DND-41 (cell line): ENCODE data around the gene GSN.

Source experiments
- ATAC-seq: fragments of 200-7000 bp; cut with Tn5 transposase; 3 replicates; pipeline ENCODE4 v1.9.1; 2021; ENCODE audit warnings: low read depth; ENCODE audit not compliant: insufficient read depth
- DNase-seq: peaks from one replicate; pipeline ENCODE4 v3.0.0-alpha.2; 2020
- H2AFZ ChIP-seq: 2 replicates; pipeline ENCODE4 v1.6.0; 2012; ENCODE audit warnings: low read depth, low read length
- H3K27ac ChIP-seq: 2 replicates; pipeline ENCODE4 v1.5.1; 2012; ENCODE audit warnings: low read length, inconsistent platforms
- H3K27me3 ChIP-seq: fragments of 200-600 bp; sonication (generic); 2 replicates; pipeline ENCODE4 v1.6.0; 2012; ENCODE audit warnings: low read length, mild to moderate bottlenecking, inconsistent platforms; ENCODE audit not compliant: insufficient read depth, poor library complexity
- H3K36me3 ChIP-seq: 2 replicates; pipeline ENCODE4 v1.5.1; 2012; ENCODE audit warnings: low read length, inconsistent platforms; ENCODE audit not compliant: insufficient read depth
- H3K4me1 ChIP-seq: 2 replicates; pipeline ENCODE4 v1.5.1; 2012; ENCODE audit warnings: mild to moderate bottlenecking, low read length; ENCODE audit not compliant: insufficient read depth
- H3K4me2 ChIP-seq: 2 replicates; pipeline ENCODE4 v1.6.0; 2012; ENCODE audit warnings: mild to moderate bottlenecking, moderate library complexity, low read length, inconsistent platforms; ENCODE audit not compliant: insufficient read depth
- H3K4me3 ChIP-seq, 2 experiments: fragments of 200-600 bp in 1 of 2; shearing (Covaris generic) in 1 of 2; 2 replicates each; pipeline ENCODE4 v1.5.1; 2012 to 2016; ENCODE audit warnings: inconsistent platforms in 2 of 2, low read length in 2 of 2, mild to moderate bottlenecking in 2 of 2, low read depth in 1 of 2, moderate library complexity in 1 of 2
- H3K79me2 ChIP-seq: 2 replicates; pipeline ENCODE4 v1.6.0; 2012; ENCODE audit warnings: low read length, inconsistent platforms; ENCODE audit not compliant: insufficient read depth
- H3K9ac ChIP-seq: 2 replicates; pipeline ENCODE4 v1.6.0; 2012; ENCODE audit warnings: low read depth, mild to moderate bottlenecking, inconsistent platforms, low read length, moderate library complexity
- H3K9me3 ChIP-seq: 2 replicates; pipeline ENCODE4 v1.5.1; 2012; ENCODE audit warnings: low read length, moderate library complexity, mild to moderate bottlenecking, inconsistent platforms; ENCODE audit not compliant: insufficient read depth, severe bottlenecking
- H4K20me1 ChIP-seq: 2 replicates; pipeline ENCODE4 v1.6.0; 2012; ENCODE audit warnings: low read length; ENCODE audit not compliant: insufficient read depth
- EZH2 ChIP-seq: IDR thresholded peaks from 3 replicates; pipeline ENCODE4 v1.6.1; 2012; ENCODE audit warnings: borderline replicate concordance, low read depth, mild to moderate bottlenecking, moderate library complexity, low read length, inconsistent platforms; ENCODE audit not compliant: severe bottlenecking
- TF ChIP-seq, protein P1 (sequence below): IDR thresholded peaks from 2 replicates; pipeline ENCODE4 v1.5.1; 2012; ENCODE audit warnings: borderline replicate concordance, low read length, moderate library complexity, mild to moderate bottlenecking; ENCODE audit not compliant: poor library complexity, severe bottlenecking; ENCODE audit errors: extremely low read depth

GSN gene

DNA sequence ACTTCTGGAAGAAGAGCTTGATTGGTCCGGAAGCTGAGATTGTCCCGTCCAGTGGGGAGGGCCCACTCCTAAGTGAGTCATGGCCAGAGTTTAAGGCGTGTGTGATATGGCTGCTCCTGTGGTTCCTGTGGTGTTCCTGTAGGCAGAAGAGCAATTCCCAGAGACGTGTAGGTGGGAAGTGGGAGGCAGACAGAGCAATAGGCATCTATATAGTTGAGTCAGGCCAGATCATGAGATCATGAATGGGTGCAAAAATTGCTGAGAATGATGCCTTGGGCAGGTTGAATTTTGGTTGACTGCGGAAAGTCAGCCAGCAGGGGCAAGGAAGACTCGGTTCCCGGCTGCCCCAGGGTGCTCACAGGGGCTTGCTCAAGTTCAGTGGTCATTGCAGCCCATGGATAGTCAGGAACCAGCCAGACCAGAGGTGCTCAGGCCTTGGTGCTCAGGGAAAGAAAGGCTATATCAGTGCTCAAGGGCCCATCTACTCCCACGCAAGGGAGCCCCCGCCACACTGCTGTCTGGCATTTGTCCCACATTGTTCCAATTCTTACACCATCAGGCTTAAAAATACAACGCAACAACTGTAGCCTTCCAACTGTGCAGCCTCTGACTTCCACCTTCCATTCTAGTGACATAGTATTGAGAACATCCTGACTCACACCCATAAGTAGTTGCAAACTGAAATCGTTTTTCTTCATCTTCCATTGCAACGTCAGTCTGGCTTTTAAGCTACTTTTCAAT lies 21.0 kb upstream of the GSN start:
- Histone ChIP-seq H3K79me2 (no peaks in the 10 kb centered on the region), H3K27ac (no peak overlapping the region), H3K4me3 (no peak overlapping the region), H4K20me1 (no peaks in the 10 kb centered on the region), H3K4me1 (no peaks in the 10 kb centered on the region), H3K27me3 (no peaks in the 10 kb centered on the region), H3K9ac (no peak overlapping the region), H3K36me3 (no peaks in the 10 kb centered on the region), H3K9me3 (no peaks in the 10 kb centered on the region), H3K4me2 (no peak overlapping the region), H2AFZ (no peak overlapping the region)
- DNase-seq (no peak), ATAC-seq (no peak)
- TF ChIP-seq, protein P1, sequence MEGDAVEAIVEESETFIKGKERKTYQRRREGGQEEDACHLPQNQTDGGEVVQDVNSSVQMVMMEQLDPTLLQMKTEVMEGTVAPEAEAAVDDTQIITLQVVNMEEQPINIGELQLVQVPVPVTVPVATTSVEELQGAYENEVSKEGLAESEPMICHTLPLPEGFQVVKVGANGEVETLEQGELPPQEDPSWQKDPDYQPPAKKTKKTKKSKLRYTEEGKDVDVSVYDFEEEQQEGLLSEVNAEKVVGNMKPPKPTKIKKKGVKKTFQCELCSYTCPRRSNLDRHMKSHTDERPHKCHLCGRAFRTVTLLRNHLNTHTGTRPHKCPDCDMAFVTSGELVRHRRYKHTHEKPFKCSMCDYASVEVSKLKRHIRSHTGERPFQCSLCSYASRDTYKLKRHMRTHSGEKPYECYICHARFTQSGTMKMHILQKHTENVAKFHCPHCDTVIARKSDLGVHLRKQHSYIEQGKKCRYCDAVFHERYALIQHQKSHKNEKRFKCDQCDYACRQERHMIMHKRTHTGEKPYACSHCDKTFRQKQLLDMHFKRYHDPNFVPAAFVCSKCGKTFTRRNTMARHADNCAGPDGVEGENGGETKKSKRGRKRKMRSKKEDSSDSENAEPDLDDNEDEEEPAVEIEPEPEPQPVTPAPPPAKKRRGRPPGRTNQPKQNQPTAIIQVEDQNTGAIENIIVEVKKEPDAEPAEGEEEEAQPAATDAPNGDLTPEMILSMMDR = no peak
- TF ChIP-seq EZH2 = no peak

DNA sequence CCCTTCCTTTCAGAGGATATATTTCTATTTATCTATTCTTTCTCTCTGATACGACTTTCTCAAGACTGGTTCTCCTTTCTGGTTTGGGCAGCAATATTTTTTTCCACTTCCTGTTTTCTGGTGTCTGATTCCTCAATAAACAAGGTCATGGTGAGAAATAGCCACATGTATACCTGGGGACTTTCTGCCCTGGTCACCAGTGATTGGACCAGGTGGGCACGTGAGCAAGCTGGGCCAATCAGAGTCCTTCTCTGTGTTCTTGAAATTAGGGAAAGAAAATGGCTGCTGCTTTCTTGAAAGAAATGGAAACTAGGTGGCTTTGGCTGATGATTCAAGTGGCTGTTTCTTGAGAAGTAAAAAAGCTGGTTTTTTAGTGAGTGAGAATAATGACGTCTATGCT lies 18.4 kb upstream of the GSN start:
- Histone ChIP-seq H4K20me1 (no peaks in the 10 kb centered on the region), H3K27me3 (peaks cover 3% of the 10 kb centered on the region), H3K9me3 (no peaks in the 10 kb centered on the region), H3K4me1 (no peaks in the 10 kb centered on the region), H2AFZ (no peak overlapping the region), H3K4me2 (no peak overlapping the region), H3K4me3 (no peak overlapping the region), H3K79me2 (no peaks in the 10 kb centered on the region), H3K9ac (no peak overlapping the region), H3K27ac (no peak overlapping the region), H3K36me3 (no peaks in the 10 kb centered on the region)
- ATAC-seq (no peak), DNase-seq (no peak)
- TF ChIP-seq, protein P1 = no peak
- TF ChIP-seq EZH2 = no peak

DNA sequence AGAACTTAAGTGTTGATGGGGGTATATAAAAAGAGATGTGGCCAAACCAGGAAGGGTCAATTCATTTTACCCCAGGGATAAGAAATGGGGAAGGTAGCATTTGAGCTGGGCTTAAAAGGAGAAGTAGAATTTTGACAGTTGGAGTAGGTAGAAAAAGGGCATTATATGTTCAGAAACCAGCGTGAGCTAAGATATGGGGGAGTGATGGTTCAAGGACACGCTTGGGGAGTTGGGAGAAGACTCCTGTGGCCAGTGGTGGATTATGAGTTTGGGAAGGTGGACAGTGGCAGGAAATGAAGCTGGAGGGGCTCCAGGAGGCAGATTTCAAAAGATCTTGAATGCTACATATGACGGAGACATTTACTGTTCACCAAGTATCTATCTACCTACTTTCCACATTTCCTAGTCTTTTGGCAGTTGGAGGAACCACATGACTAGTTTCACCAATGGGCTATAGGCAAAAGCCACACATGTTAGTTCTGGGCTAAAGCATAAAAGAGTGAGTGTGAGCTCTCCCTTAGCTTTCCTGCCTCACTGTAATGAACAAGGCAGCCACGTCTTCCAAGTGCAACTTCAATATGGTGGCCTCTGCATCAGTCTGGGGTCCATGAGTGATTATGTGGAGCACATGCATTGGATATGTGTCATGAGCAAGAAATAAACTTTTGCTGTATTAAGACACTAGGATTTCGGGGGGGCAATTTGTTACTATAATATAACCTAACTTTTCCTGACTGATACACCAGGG lies 15.7 kb upstream of the GSN start:
- H3K36me3 ChIP-seq = no peaks in the 10 kb centered on the region
- H3K27me3 ChIP-seq = peaks cover 3% of the 10 kb centered on the region
- H3K9me3 ChIP-seq = no peaks in the 10 kb centered on the region
- no peak overlapping the region for H2AFZ ChIP-seq
- DNase-seq (no peak), ATAC-seq (no peak)
- no peak overlapping the region for H3K9ac ChIP-seq
- no peak overlapping the region for H3K27ac ChIP-seq
- TF ChIP-seq, protein P1 = no peak
- no peak for TF ChIP-seq EZH2
- no peak overlapping the region for H3K4me3 ChIP-seq
- no peaks in the 10 kb centered on the region for H3K79me2 ChIP-seq
- no peaks in the 10 kb centered on the region for H3K4me1 ChIP-seq
- H4K20me1 ChIP-seq = no peaks in the 10 kb centered on the region
- H3K4me2 ChIP-seq = no peak overlapping the region
